CD4-positive, alpha-beta T cell treated with Interleukin-6 at 100 ng/mL for 8 hours (primary cell): ENCODE measurements around the gene PFDN1.
"Not testable (repeated sequence)": the region's sequence is repeated elsewhere in the genome, so short reads cannot be mapped to it uniquely, and the experiment has no call there.

Experiments
- DNase-seq: peaks from one replicate; pipeline ENCODE4 v3.0.0-alpha.2; 2020; ENCODE audit warnings: mixed read lengths, low spot score

Gene PFDN1

DNA sequence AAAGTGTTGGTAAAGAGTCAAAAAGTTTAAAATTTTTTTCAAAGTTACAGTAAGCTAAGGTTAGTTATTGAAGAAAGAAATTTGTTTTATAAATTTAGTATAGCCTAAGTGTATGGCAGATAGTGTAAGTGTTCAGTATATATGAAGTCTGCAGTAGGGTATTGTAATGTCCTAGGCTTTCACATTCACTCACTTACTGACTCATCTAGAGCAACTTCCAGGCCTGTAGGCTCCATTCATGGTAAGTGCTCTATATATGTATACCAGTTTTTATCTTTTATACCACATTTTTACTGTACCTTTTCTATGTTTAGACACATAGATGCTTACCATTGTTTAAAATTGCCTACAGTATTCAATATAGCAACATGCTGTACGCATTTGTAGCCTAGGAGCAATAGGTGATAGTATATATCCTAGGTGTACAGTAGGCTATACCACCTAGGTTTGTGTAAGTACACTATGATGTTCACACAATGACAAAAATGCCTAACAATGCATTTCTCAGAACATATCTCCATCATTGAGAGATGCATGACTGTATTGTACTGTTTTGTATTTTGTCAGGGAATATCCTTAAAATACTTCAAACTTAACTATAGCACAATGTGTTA lies 89.4 kb downstream of the PFDN1 start:
- no peak for DNase-seq

DNA sequence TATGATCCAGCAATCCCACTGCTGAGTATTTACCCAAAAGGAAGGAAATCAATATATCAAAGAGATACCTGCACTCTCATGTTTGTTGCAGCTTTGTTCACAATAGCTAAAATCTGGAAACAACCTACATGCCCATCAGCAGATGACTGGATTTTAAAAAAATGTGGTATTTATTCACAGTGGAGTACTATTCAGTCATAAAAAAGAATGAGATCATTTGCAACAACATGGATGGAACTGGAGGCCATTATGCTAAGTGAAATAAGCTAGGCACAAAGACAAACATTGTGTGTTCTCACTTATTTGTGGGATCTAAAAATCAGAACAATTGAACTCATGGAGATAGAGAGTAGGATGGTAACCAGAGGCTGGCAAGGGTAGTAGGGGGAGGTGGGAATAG lies 94.8 kb downstream of the PFDN1 start:
- DNase-seq: no peak

GRCh38 chr5:140207250-140207964 lies 95.5 kb downstream of the PFDN1 start:
- DNase-seq: no peak

- no peak for DNase-seq
These were observed 96.9 kb downstream of the PFDN1 start for GRCh38 chr5:140205952-140206351.

DNA sequence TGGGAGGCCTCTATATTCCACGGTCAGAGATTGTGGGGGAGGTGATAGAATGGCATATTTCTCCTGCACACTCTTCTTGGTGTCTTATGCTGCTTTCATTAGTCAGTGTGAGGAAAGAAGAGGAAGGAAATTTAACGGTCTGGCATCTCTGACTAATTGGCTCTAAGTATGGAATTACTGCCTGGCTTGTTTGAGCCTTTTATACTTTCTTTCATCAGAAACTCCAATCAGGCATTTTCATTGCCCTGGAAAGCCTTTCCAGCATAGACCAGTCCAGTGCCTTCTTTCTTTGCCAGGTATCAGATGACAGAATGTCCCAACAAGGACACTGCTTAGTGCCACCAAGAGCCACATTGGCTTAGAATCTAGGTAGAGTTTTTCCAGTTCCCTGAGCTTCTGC lies 97.7 kb downstream of the PFDN1 start:
- no peak for DNase-seq

GRCh38 chr5:140202610-140203009 lies 100.3 kb downstream of the PFDN1 start:
- no peak for DNase-seq

DNA sequence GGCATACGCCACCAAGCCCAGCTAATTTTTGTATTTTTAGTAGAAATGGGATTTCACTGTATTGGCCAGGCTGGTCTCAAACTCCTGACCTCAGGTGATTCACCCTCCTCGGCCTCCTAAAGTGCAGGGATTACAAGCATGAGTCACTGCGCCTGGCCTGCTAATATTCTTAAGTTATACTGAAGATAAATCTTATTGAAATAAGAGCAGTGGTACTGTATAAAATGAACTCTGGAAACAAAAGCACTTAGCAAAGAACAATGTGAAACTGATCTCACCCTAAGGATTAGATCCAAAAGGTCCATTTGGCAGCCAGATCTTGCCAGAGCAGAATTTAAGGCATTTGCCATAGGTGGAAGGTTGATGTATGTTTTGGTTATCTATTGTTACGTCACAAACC lies 100.8 kb downstream of the PFDN1 start:
- DNase-seq: no peak

- not testable (repeated sequence) for DNase-seq
These were observed 104.0 kb downstream of the PFDN1 start for GRCh38 chr5:140198915-140199314.

- no peak for DNase-seq
These were observed 105.9 kb downstream of the PFDN1 start for GRCh38 chr5:140197023-140197422.

DNA sequence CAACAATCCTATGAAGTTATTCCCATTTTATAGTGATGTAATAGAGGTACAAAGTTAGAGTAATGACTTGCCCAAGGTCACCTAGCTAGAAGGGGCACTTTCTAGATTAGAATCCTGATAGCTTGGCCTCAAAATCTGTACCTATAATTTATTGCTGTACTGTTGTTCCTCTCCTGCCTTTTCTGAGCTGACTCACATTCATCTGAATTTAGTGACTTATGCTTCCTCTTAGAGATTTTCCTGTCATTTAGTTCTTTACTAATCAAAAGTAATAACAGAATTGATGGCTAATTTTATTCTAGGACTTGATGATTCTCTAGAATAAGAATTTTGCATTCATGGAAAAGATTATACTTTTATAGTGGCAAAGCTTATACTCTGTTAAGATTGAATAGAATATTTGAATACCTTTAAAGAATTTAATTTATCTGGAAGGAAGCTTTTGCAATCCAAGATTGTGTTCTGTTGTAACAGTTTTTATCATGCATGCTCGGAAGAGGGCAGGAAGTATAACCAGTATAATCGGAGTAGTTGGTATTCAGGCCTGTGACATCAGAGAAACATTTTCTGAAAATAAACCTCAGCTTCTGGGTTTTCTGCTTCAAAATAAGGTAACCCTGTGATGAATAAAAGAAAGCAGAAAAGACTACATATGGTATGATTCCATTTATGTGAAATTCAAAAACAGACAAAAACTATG lies 106.6 kb downstream of the PFDN1 start:
- no peak for DNase-seq
